ENCODE results near the gene GFI1.
"Not testable (repeated sequence)": the region's sequence is repeated elsewhere in the genome, so short reads cannot be mapped to it uniquely, and the experiment has no call there.

The GFI1 gene

DNA sequence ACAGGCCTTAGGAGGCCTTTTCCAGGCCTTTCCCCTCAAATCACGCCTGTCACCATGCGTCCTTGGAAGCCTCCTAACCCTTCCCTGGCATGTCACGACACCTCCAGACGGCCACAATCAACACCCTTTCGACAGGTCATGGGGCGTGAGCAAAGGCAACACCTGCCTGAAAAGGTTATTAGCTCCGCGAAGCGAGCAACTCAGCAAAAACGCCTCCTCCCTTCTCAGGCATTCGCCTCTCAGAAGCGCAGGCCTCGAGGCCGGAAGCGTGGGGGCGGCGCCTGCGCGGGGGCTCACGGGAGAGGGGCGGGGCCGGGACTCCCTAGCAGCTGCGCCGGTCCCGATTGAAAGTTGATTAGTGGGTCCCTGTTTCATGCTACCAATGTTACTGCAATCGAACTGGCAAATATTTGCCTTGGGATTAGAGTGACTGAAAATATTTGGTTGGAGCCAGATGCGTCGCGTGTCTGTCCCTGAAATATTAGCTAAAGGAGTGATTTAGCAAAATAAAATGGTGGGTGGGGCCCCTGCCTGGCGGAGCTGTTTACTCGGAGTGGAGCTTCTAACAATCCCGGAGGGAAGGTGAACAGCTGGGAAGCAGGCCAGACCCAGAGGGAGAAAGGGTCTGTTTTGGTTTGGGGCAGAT lies 44.9 kb downstream of the GFI1 start:
- no peak overlapping the region for H3K4me3 ChIP-seq (replicated peaks in 1 of 2; ENCODE audit: low read depth in 2 of 2, low read length in 2 of 2)
- DNase-seq (ENCODE audit: low read depth in 2 of 2) = no peak

GRCh38 chr1:92441316-92441696 lies 45.4 kb downstream of the GFI1 start:
- H3K4me3 ChIP-seq (replicated peaks in 1 of 2; ENCODE audit: low read depth in 2 of 2, low read length in 2 of 2) = no peak overlapping the region
- no peak for DNase-seq (ENCODE audit: low read depth in 2 of 2)
- TF ChIP-seq, protein P1, sequence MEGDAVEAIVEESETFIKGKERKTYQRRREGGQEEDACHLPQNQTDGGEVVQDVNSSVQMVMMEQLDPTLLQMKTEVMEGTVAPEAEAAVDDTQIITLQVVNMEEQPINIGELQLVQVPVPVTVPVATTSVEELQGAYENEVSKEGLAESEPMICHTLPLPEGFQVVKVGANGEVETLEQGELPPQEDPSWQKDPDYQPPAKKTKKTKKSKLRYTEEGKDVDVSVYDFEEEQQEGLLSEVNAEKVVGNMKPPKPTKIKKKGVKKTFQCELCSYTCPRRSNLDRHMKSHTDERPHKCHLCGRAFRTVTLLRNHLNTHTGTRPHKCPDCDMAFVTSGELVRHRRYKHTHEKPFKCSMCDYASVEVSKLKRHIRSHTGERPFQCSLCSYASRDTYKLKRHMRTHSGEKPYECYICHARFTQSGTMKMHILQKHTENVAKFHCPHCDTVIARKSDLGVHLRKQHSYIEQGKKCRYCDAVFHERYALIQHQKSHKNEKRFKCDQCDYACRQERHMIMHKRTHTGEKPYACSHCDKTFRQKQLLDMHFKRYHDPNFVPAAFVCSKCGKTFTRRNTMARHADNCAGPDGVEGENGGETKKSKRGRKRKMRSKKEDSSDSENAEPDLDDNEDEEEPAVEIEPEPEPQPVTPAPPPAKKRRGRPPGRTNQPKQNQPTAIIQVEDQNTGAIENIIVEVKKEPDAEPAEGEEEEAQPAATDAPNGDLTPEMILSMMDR (IDR thresholded peaks at IDR 0.05; ENCODE audit: low read depth, low read length) = no peak

More for the DNA sequence above, 44.9 kb downstream of the GFI1 start:
- TF ChIP-seq, protein P1 (IDR thresholded peaks at IDR 0.05; ENCODE audit: low read depth, low read length) = no peak

GRCh38 chr1:92439291-92439690 lies 47.4 kb downstream of the GFI1 start:
- H3K4me3 ChIP-seq (replicated peaks in 1 of 2; ENCODE audit: low read depth in 2 of 2, low read length in 2 of 2) = no peak overlapping the region
- no peak for DNase-seq (ENCODE audit: low read depth in 2 of 2)
- TF ChIP-seq, protein P1 (IDR thresholded peaks at IDR 0.05; ENCODE audit: low read depth, low read length) = no peak

DNA sequence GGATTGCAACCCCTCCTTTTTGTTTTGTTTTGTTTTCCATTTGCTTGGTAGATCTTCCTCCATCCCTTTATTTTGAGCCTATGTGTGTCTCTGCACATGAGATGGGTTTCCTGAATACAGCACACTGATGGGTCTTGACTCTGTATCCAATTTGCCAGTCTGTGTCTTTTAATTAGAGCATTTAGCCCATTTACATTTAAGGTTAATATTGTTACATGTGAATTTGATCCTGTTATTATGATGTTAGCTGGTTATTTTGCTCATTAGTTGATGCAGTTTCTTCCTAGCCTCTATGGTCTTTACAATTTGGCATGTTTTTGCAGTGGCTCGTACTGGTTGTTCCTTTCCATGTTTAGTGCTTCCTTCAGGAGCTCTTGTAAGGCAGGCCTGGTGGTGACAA lies 52.2 kb downstream of the GFI1 start:
- not testable (repeated sequence) for H3K4me3 ChIP-seq (replicated peaks in 1 of 2; ENCODE audit: low read depth in 2 of 2, low read length in 2 of 2); DNase-seq (ENCODE audit: low read depth in 2 of 2)

GRCh38 chr1:92430030-92430429 lies 56.7 kb downstream of the GFI1 start:
- TF ChIP-seq, protein P1 (IDR thresholded peaks at IDR 0.05; ENCODE audit: low read depth, low read length) = no peak
- no peak overlapping the region for H3K4me3 ChIP-seq (replicated peaks in 1 of 2; ENCODE audit: low read depth in 2 of 2, low read length in 2 of 2)

GRCh38 chr1:92425617-92426016 lies 61.1 kb downstream of the GFI1 start:
- DNase-seq (ENCODE audit: low read depth in 2 of 2) = no peak
- TF ChIP-seq, protein P1 (IDR thresholded peaks at IDR 0.05; ENCODE audit: low read depth, low read length) = no peak
- H3K4me3 ChIP-seq (replicated peaks in 1 of 2; ENCODE audit: low read depth in 2 of 2, low read length in 2 of 2) = no peak overlapping the region

More at GRCh38 chr1:92430030-92430429, 56.7 kb downstream of the GFI1 start:
- no peak for DNase-seq (ENCODE audit: low read depth in 2 of 2)
